ENCODE results near the gene DNAJC10. TPM values are rescaled to one million over a fixed set of nuclear protein-coding genes. Genes with fewer than 3 reads are reported as not detected.

DNAJC10 gene
- polyA plus RNA-seq, 1 donor (not counting 4 experiments of a cell fraction or from before 2014, with no cell fraction given) = 92.6 TPM

GRCh38 chr2:182821182-182821581 is 105.1 kb downstream of the DNAJC10 start:
- Histone ChIP-seq H3K4me3 (ENCODE audit: control insufficient read depth in 2 of 3, extremely low read depth in 1 of 3, insufficient read depth in 2 of 3, low read depth in 1 of 3, low read length in 3 of 3) (no peak overlapping the region), H3K9ac (ENCODE audit: control insufficient read depth, extremely low read depth, insufficient read depth, low read length) (no peak overlapping the region), H3K27me3 (ENCODE audit: control insufficient read depth, extremely low read depth, insufficient read depth, low read length) (no peaks in the 10 kb centered on the region), H3K4me2 (ENCODE audit: control insufficient read depth, extremely low read depth, insufficient read depth, low read depth, low read length) (no peak overlapping the region), H2AFZ (ENCODE audit: control insufficient read depth, low read length) (no peak overlapping the region), H3K9me1 (ENCODE audit: control insufficient read depth, extremely low read depth, insufficient read depth, low read length) (no peaks in the 10 kb centered on the region), H3K27ac (ENCODE audit: control insufficient read depth, insufficient read depth, low read length) (no peak overlapping the region), H4K20me1 (ENCODE audit: control insufficient read depth, extremely low read depth, insufficient read depth, low read length) (no peaks in the 10 kb centered on the region), H3K4me1 (ENCODE audit: control insufficient read depth, extremely low read depth, insufficient read depth, low read length) (no peaks in the 10 kb centered on the region), H3K9me3 (ENCODE audit: control insufficient read depth, low read depth, low read length) (no peaks in the 10 kb centered on the region), H3K79me2 (ENCODE audit: control insufficient read depth, insufficient read depth, low read length) (no peaks in the 10 kb centered on the region), H3K36me3 (ENCODE audit: control insufficient read depth in 2 of 2, extremely low read depth in 1 of 2, insufficient read depth in 2 of 2, low read length in 2 of 2) (no peaks in the 10 kb centered on the region)
- dilution Hi-C loops (cut with MboI; ENCODE audit: extremely low pct_ligation_motif_present, low sequenced_read_pairs) = no loop called here
- TF ChIP-seq CTCF (optimal IDR thresholded peaks at IDR 0.05 in 1 of 3, IDR thresholded peaks at IDR 0.05 in 1 of 3, conservative IDR thresholded peaks at IDR 0.05 in 1 of 3; ENCODE audit: extremely low read depth in 1 of 3, insufficient read depth in 2 of 3, low read length in 3 of 3) = no peak
- no peak for TF ChIP-seq EZH2 (IDR thresholded peaks at IDR 0.05; ENCODE audit: low read length)
- FAIRE-seq (no peak), DNase-seq (ENCODE audit: low read depth, low spot score) (no peak)

GRCh38 chr2:182822733-182823132 is 106.7 kb downstream of the DNAJC10 start:
- TF ChIP-seq CTCF (optimal IDR thresholded peaks at IDR 0.05 in 1 of 3, IDR thresholded peaks at IDR 0.05 in 1 of 3, conservative IDR thresholded peaks at IDR 0.05 in 1 of 3; ENCODE audit: extremely low read depth in 1 of 3, insufficient read depth in 2 of 3, low read length in 3 of 3) (no peak), EZH2 (IDR thresholded peaks at IDR 0.05; ENCODE audit: low read length) (no peak)
- DNase-seq (ENCODE audit: low read depth, low spot score) (no peak), FAIRE-seq (no peak)
- Histone ChIP-seq H3K79me2 (ENCODE audit: control insufficient read depth, insufficient read depth, low read length) (no peaks in the 10 kb centered on the region), H3K9me1 (ENCODE audit: control insufficient read depth, extremely low read depth, insufficient read depth, low read length) (no peaks in the 10 kb centered on the region), H3K27ac (ENCODE audit: control insufficient read depth, insufficient read depth, low read length) (no peak overlapping the region), H3K4me3 (ENCODE audit: control insufficient read depth in 2 of 3, extremely low read depth in 1 of 3, insufficient read depth in 2 of 3, low read depth in 1 of 3, low read length in 3 of 3) (no peak overlapping the region), H3K27me3 (ENCODE audit: control insufficient read depth, extremely low read depth, insufficient read depth, low read length) (no peaks in the 10 kb centered on the region), H2AFZ (ENCODE audit: control insufficient read depth, low read length) (no peak overlapping the region), H4K20me1 (ENCODE audit: control insufficient read depth, extremely low read depth, insufficient read depth, low read length) (no peaks in the 10 kb centered on the region), H3K9ac (ENCODE audit: control insufficient read depth, extremely low read depth, insufficient read depth, low read length) (no peak overlapping the region), H3K36me3 (ENCODE audit: control insufficient read depth in 2 of 2, extremely low read depth in 1 of 2, insufficient read depth in 2 of 2, low read length in 2 of 2) (no peaks in the 10 kb centered on the region), H3K4me2 (ENCODE audit: control insufficient read depth, extremely low read depth, insufficient read depth, low read depth, low read length) (no peak overlapping the region), H3K9me3 (ENCODE audit: control insufficient read depth, low read depth, low read length) (no peaks in the 10 kb centered on the region), H3K4me1 (ENCODE audit: control insufficient read depth, extremely low read depth, insufficient read depth, low read length) (no peaks in the 10 kb centered on the region)
- dilution Hi-C loops (cut with MboI; ENCODE audit: extremely low pct_ligation_motif_present, low sequenced_read_pairs) = no loop called here
